MM.1S (cell line): Measurements from ENCODE around the gene HLA-DMB.

Experiments used
- DNase-seq: peaks from one replicate; pipeline ENCODE4 v3.0.0-alpha.2; 2015
- H2AFZ ChIP-seq: fragments of 300-600 bp; sonication (generic); 2 replicates; pipeline ENCODE4 v1.6.0; 2016; ENCODE audit warnings: antibody characterized with exemption, low read length
- H3F3A ChIP-seq: fragments of 300-600 bp; sonication (generic); 2 replicates; pipeline ENCODE4 v1.6.1; 2016; ENCODE audit warnings: mild to moderate bottlenecking, antibody characterized with exemption, low read length, moderate library complexity, mixed read lengths; ENCODE audit not compliant: insufficient read depth
- H3K27ac ChIP-seq: fragments of 300-600 bp; sonication (generic); 2 replicates; pipeline ENCODE4 v1.5.1; 2016; ENCODE audit warnings: mild to moderate bottlenecking, low read length
- H3K27me3 ChIP-seq: fragments of 300-600 bp; sonication (generic); replicated peaks from 2 replicates; pipeline ENCODE4 v1.6.0; 2016; ENCODE audit warnings: low read length; ENCODE audit not compliant: insufficient read depth
- H3K36me3 ChIP-seq: fragments of 300-600 bp; sonication (generic); replicated peaks from 2 replicates; pipeline ENCODE4 v1.6.1; 2016; ENCODE audit warnings: mild to moderate bottlenecking, low read length, mixed read lengths; ENCODE audit not compliant: insufficient read depth
- H3K4me1 ChIP-seq: fragments of 300-600 bp; sonication (generic); 2 replicates; pipeline ENCODE4 v1.6.1; 2016; ENCODE audit warnings: low read length, mixed read lengths
- H3K4me2 ChIP-seq: fragments of 300-600 bp; sonication (generic); 2 replicates; pipeline ENCODE4 v1.6.0; 2016; ENCODE audit warnings: low read depth, low read length
- H3K4me3 ChIP-seq: fragments of 300-600 bp; sonication (generic); 2 replicates; pipeline ENCODE4 v1.5.1; 2016; ENCODE audit warnings: low read length, mixed read lengths
- H3K79me2 ChIP-seq: fragments of 300-600 bp; sonication (generic); 2 replicates; pipeline ENCODE4 v1.6.1; 2016; ENCODE audit warnings: mixed run types, low read length, mixed read lengths
- H3K9ac ChIP-seq: fragments of 300-600 bp; sonication (generic); 2 replicates; pipeline ENCODE4 v1.6.1; 2016; ENCODE audit warnings: low read length, mixed read lengths
- H3K9me2 ChIP-seq: fragments of 300-600 bp; sonication (generic); replicated peaks from 2 replicates; pipeline ENCODE4 v1.6.1; 2016; ENCODE audit warnings: mild to moderate bottlenecking, low read length, mixed read lengths; ENCODE audit not compliant: insufficient read depth
- H3K9me3 ChIP-seq: fragments of 300-600 bp; sonication (generic); replicated peaks from 2 replicates; pipeline ENCODE4 v1.6.1; 2016; ENCODE audit warnings: mild to moderate bottlenecking, low read length, mixed read lengths; ENCODE audit not compliant: insufficient read depth
- H4K20me1 ChIP-seq: fragments of 300-600 bp; sonication (generic); 2 replicates; pipeline ENCODE4 v1.6.1; 2016; ENCODE audit warnings: mild to moderate bottlenecking, low read length, moderate library complexity, mixed read lengths; ENCODE audit not compliant: insufficient read depth
- EZH2 ChIP-seq: fragments of 300-600 bp; sonication (generic); optimal IDR thresholded peaks from 2 replicates; pipeline ENCODE3; 2017; ENCODE audit warnings: low read depth, mild to moderate bottlenecking, antibody characterized with exemption, low read length, mixed read lengths
- EZH2phosphoT487 ChIP-seq: fragments of 300-600 bp; sonication (generic); IDR thresholded peaks from 2 replicates; pipeline ENCODE4 v1.6.1; 2018; ENCODE audit warnings: antibody characterized with exemption, low read length
- TF ChIP-seq, protein P1 (sequence below): fragments of 300-600 bp; sonication (generic); IDR thresholded peaks from 2 replicates; pipeline ENCODE4 v1.5.1; 2016; ENCODE audit warnings: antibody characterized with exemption, low read length, mixed read lengths

The HLA-DMB gene

DNA sequence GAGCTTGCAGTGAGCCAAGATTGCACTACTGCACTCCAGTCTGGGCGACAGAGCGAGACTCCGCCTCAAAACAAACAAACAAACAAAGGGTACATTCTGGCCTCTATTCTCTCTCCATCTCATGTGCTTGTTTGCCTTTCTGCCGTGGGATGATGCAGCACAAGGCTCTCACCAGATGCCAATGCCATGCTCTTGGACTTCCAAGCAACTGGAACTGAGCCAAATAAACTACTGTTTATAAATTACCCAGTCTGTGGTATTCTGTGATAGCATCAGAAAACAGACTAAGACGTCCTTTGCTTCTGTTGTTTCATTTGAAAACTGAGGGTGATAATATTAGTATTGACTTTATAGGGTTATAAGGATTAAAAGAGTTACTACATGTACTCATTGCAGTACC, 23.9 kb upstream of the HLA-DMB start:
- TF ChIP-seq, protein P1, sequence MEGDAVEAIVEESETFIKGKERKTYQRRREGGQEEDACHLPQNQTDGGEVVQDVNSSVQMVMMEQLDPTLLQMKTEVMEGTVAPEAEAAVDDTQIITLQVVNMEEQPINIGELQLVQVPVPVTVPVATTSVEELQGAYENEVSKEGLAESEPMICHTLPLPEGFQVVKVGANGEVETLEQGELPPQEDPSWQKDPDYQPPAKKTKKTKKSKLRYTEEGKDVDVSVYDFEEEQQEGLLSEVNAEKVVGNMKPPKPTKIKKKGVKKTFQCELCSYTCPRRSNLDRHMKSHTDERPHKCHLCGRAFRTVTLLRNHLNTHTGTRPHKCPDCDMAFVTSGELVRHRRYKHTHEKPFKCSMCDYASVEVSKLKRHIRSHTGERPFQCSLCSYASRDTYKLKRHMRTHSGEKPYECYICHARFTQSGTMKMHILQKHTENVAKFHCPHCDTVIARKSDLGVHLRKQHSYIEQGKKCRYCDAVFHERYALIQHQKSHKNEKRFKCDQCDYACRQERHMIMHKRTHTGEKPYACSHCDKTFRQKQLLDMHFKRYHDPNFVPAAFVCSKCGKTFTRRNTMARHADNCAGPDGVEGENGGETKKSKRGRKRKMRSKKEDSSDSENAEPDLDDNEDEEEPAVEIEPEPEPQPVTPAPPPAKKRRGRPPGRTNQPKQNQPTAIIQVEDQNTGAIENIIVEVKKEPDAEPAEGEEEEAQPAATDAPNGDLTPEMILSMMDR: no peak
- TF ChIP-seq EZH2phosphoT487 (no peak), EZH2 (no peak)
- H3K79me2 ChIP-seq: peaks cover 22% of the 10 kb centered on the region
- H4K20me1 ChIP-seq: no peaks in the 10 kb centered on the region
- no peaks in the 10 kb centered on the region for H3K9me2 ChIP-seq
- H3K27me3 ChIP-seq: no peaks in the 10 kb centered on the region
- H3K36me3 ChIP-seq: no peaks in the 10 kb centered on the region
- H2AFZ ChIP-seq: no peak overlapping the region
- H3F3A ChIP-seq: peaks cover 21% of the 10 kb centered on the region
- H3K9me3 ChIP-seq: no peaks in the 10 kb centered on the region
- H3K9ac ChIP-seq: no peak overlapping the region
- H3K4me2 ChIP-seq: no peak overlapping the region
- H3K4me3 ChIP-seq: no peak overlapping the region
- no peak for DNase-seq
- peaks cover 11% of the 10 kb centered on the region for H3K4me1 ChIP-seq
- H3K27ac ChIP-seq: no peak overlapping the region

DNA sequence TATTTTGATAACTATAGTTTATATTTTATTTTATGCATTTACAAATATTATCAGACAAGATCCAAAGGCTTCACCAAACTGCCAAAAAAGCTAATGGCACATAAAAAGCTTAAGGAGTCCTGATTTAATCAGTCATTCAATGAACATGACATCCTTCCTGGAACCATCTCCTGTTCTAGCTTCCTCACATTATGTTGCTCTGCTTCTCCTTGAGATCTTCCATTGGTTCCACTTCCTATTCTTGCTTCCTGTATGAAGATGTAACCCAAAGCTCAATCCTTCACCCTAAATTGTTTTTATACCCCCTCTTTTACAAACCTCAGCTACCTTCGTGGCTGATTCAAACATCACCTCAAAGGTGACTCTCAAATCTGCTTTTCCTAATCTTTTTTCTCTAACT, 23.0 kb upstream of the HLA-DMB start:
- Histone ChIP-seq H4K20me1 (no peaks in the 10 kb centered on the region), H3K27me3 (no peaks in the 10 kb centered on the region), H3K27ac (no peak overlapping the region), H3K36me3 (no peaks in the 10 kb centered on the region), H3F3A (peaks cover 13% of the 10 kb centered on the region), H3K4me1 (peaks cover 11% of the 10 kb centered on the region), H3K9me3 (no peaks in the 10 kb centered on the region), H2AFZ (no peak overlapping the region), H3K9ac (no peak overlapping the region), H3K79me2 (peaks cover 13% of the 10 kb centered on the region), H3K4me2 (no peak overlapping the region), H3K4me3 (no peak overlapping the region), H3K9me2 (no peaks in the 10 kb centered on the region)
- TF ChIP-seq, protein P1: no peak
- TF ChIP-seq EZH2phosphoT487: no peak
- no peak for TF ChIP-seq EZH2
- DNase-seq: no peak

DNA sequence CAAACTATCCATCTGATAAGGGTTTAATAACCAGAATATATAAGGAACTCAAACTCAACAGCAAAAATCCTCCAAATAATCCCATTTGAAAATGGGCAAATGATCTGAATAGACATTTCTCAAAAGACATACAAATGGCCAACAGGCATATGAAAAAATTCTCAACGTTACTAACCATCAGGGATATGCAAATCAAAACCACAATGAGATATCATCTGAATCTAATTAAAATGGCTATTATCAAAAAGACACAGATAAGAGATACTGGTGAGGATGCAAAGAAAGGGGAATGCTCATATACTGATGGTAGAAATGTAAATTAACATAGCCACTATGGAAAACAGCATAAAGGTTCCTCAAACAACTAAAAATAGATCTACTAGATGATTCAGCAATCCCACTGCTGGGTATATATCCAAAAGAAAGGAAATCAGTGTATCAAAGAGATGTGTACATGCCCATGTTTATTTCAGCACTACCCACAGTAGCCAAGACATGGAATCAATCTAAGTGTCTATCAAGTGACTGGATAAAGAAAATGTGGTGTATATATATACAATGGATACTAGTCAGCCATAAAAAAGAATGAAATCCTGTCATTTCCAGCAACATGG, 21.5 kb upstream of the HLA-DMB start:
- Histone ChIP-seq H3K4me1 (peaks cover 10% of the 10 kb centered on the region), H3K4me3 (no peak overlapping the region), H3K9ac (no peak overlapping the region), H3K27ac (no peak overlapping the region), H4K20me1 (no peaks in the 10 kb centered on the region), H3K4me2 (no peak overlapping the region), H3K9me3 (no peaks in the 10 kb centered on the region), H3K9me2 (no peaks in the 10 kb centered on the region), H3K79me2 (peaks cover 6% of the 10 kb centered on the region; the same call in 1 of the 2 replicates), H3F3A (peaks cover 5% of the 10 kb centered on the region), H2AFZ (no peak overlapping the region), H3K27me3 (no peaks in the 10 kb centered on the region), H3K36me3 (no peaks in the 10 kb centered on the region)
- TF ChIP-seq EZH2 (no peak), EZH2phosphoT487 (no peak)
- TF ChIP-seq, protein P1: no peak
- no peak for DNase-seq
